ENCODE data around the gene NR2C2AP.

DNA sequence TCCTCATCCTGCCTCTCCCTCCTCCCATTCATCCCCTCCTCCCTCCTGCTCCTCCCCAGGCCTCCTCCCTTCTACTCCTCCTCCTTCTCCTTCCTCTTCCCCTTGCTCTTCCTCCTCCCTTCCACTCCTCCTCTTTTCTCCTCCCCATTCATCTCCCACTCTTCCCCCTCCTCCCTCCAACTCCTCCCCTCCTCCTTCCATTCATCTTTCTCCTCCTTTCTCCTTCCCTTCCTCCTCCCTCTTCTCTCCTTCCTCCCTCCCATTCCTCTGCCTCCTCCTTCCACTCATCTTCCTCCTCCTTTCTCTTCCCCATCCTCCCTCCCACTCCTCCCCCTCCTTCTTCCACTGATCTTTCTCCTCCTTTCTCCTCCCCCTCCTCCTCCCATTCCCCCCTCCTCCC is 36.5 kb upstream of the NR2C2AP start:
- TF ChIP-seq, protein P1, sequence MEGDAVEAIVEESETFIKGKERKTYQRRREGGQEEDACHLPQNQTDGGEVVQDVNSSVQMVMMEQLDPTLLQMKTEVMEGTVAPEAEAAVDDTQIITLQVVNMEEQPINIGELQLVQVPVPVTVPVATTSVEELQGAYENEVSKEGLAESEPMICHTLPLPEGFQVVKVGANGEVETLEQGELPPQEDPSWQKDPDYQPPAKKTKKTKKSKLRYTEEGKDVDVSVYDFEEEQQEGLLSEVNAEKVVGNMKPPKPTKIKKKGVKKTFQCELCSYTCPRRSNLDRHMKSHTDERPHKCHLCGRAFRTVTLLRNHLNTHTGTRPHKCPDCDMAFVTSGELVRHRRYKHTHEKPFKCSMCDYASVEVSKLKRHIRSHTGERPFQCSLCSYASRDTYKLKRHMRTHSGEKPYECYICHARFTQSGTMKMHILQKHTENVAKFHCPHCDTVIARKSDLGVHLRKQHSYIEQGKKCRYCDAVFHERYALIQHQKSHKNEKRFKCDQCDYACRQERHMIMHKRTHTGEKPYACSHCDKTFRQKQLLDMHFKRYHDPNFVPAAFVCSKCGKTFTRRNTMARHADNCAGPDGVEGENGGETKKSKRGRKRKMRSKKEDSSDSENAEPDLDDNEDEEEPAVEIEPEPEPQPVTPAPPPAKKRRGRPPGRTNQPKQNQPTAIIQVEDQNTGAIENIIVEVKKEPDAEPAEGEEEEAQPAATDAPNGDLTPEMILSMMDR (IDR thresholded peaks at IDR 0.05; ENCODE audit: low read length), result no peak
- TF ChIP-seq EZH2phosphoT487 (IDR thresholded peaks at IDR 0.05; ENCODE audit: low read length), result no peak
- no peak for TF ChIP-seq EZH2 (optimal IDR thresholded peaks at IDR 0.05; ENCODE audit: low read depth, low read length)

All from MM.1S (cell line).